Muscle of leg (tissue), 16 donors: Measurements from ENCODE around the gene FOXD4L6. TPM values are rescaled to one million over a fixed set of nuclear protein-coding genes. Genes with fewer than 3 reads are reported as not detected.
"Not testable (repeated sequence)": the region's sequence is repeated elsewhere in the genome, so short reads cannot be mapped to it uniquely, and the experiment has no call there.

Experiments used
- DNase-seq: peaks from one replicate; pipeline ENCODE4 v3.0.0; 2013
- H3K27ac ChIP-seq: one replicate; pipeline ENCODE4 v1.5.1; 2013; ENCODE audit warnings: mild to moderate bottlenecking, low read length, control low read depth
- H3K27me3 ChIP-seq: one replicate; pipeline ENCODE4 v1.6.1; 2013; ENCODE audit warnings: low read length; ENCODE audit not compliant: control insufficient read depth, insufficient read depth
- H3K36me3 ChIP-seq: one replicate; pipeline ENCODE4 v1.6.1; 2013; ENCODE audit warnings: low read length; ENCODE audit not compliant: control insufficient read depth, insufficient read depth
- H3K4me1 ChIP-seq: one replicate; pipeline ENCODE4 v1.6.1; 2013; ENCODE audit warnings: low read length; ENCODE audit not compliant: control insufficient read depth, insufficient read depth
- H3K4me3 ChIP-seq: one replicate; pipeline ENCODE4 v1.5.1; 2013; ENCODE audit warnings: low read length, control low read depth
- H3K9me3 ChIP-seq: replicated peaks from 2 replicates; pipeline ENCODE4 v1.6.1; 2013; ENCODE audit warnings: low read depth, low read length; ENCODE audit not compliant: control insufficient read depth
- WGBS: methylation state at CpG from one replicate; pipeline ENCODE4 v1.1.5; 2013; ENCODE audit warnings: missing lambda C conversion rate; ENCODE audit not compliant: insufficient coverage; 5-methylcytosine and 5-hydroxymethylcytosine counted together
- long read RNA-seq, 11 donors: transcript quantifications; one replicate each; lab custom pipeline, GENCODE V29; 2026
- polyA plus RNA-seq, 8 donors: library from polyadenylated mRNA; unstranded; fragments of 120-200 nt; gene quantifications; one replicate each; pipeline versions ENCODE4 v1.2.1 to v1.2.3, GENCODE V29; 2013; ENCODE audit warnings: inconsistent platforms in 1 of 8, low replicate concordance in 1 of 8; ENCODE audit not compliant: insufficient read length in 8 of 8, insufficient read depth in 1 of 8
- total RNA-seq: library from RNA; stranded (reverse); fragments of 120-200 nt; gene quantifications from one replicate; pipeline ENCODE4 v1.2.4, GENCODE V29; 2013

FOXD4L6 gene
- total RNA-seq: 0.13 TPM
- under 1 TPM in 1 of 8 donors, not detected in 7; 0.54 TPM for polyA plus RNA-seq
- long read RNA-seq, donor 1: 0 reads
- long read RNA-seq, donor 2: 0 reads
- long read RNA-seq, donor 3: 0 reads
- long read RNA-seq, donor 4: 0 reads
- long read RNA-seq, donor 5, partial matches to known transcripts: 0 of 1 reads
- long read RNA-seq, donor 5, other reads (novel, unspliced or antisense): 0 of 1 reads
- long read RNA-seq, donor 6, partial matches to known transcripts: 0 of 1 reads
- long read RNA-seq, donor 6, other reads (novel, unspliced or antisense): 0 of 1 reads
- long read RNA-seq, donor 7: 0 reads
- long read RNA-seq, donor 8: 0 reads
- long read RNA-seq, donor 9, partial matches to known transcripts: 0 of 1 reads
- long read RNA-seq, donor 9, other reads (novel, unspliced or antisense): 0 of 1 reads
- long read RNA-seq, donor 10: 0 reads
- long read RNA-seq, donor 11: 0 reads

DNA sequence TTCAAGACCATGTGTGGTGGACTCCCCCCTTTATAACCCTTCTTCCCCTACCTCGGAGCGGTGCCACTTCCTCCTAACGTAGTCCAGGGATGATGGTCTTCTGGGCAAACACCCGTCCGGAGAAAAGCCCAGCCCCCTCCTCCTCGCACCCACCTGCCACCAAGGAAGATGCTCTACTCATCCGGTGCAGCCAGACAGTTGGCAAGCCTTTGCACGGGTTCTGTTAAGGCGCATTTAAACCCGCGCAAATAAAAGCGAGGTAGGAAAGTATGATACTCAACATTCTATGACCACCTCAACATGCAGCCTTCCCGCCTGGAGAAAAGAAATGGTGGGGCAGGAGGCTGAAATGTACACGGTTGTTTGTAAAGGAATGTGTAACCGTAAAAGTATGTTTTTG, at the start of gene FOXD4L6:
FOXD4L6 (minus strand) TSS at position 101 of the 400 bp plus-strand sequence. CDS start 298 bp downstream, outside the sequence.
- not testable (repeated sequence) for H3K36me3 ChIP-seq, H3K27me3 ChIP-seq, H3K4me3 ChIP-seq, DNase-seq, H3K27ac ChIP-seq, H3K9me3 ChIP-seq, H3K4me1 ChIP-seq
- whole genome bisulfite sequencing: no CpG with 5 or more reads among the region's 15 CpGs

DNA sequence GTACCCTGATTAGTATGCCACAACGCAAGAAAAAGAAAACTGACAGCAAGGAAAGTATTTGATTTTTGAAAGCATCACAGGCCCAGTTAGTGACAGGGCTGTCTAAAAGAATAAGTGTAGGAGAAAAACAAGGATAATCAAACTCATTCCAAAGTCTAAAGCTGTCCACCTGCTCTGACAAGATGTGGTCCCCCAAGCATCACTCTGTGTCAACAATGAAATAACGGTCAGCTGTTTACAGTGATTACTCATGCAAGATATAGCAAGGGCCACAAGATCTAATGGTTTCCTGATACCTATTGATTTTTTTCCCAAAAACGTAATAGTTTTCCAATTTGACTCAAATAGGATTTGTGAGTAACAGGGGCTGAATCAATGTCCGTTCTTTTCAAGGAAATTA, 46.5 kb upstream of the FOXD4L6 start:
- H3K36me3 ChIP-seq, H3K27ac ChIP-seq, H3K9me3 ChIP-seq, H3K4me3 ChIP-seq, H3K4me1 ChIP-seq, H3K27me3 ChIP-seq, DNase-seq: not testable (repeated sequence)
- WGBS: no CpG with 5 or more reads among the region's 4 CpGs

DNA sequence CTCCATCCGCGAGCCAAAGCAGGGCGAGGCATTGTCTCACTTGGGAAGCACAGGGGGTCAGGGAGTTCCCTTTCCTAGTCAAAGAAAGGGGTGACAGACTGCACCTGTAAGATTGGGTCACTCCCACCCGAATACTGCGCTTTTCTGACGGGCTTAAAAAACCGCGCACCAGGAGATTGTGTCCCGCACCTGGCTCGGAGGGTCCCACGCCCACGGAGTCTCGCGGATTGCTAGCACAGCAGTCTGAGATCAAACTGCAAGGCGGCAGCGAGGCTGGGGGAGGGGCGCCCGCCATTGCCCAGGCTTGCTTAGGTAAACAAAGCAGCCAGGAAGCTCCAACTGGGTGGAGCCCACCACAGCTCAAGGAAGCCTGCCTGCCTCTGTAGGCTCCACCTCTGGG, 21.6 kb upstream of the FOXD4L6 start:
- not testable (repeated sequence) for H3K27me3 ChIP-seq, DNase-seq
- WGBS: 100% methylated on average over 3 of the region's 18 CpGs

DNA sequence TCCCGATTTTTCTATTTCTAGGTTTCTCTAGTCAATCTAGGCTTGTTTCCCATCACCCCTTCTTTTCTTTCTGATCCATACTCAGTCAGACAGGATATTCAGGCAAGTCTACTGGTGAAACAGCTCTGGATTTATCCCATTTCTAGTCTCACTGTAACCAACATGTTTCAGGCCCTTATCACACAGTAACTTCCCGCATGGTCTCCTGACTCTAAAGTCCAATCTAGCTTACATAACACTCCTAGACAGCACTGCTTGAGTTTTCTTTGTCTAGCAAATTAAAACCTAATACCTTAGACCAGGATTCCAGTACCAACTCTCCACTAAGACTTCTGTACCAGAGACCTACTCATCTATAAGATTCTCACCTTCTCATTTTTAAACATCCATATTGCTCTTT, 13.4 kb upstream of the FOXD4L6 start:
- H3K9me3 ChIP-seq, H3K4me1 ChIP-seq, H3K27me3 ChIP-seq, DNase-seq, H3K36me3 ChIP-seq, H3K4me3 ChIP-seq, H3K27ac ChIP-seq: not testable (repeated sequence)
- WGBS: no CpG with 5 or more reads among the region's 2 CpGs

More for the DNA sequence above, 21.6 kb upstream of the FOXD4L6 start:
- not testable (repeated sequence) for H3K27ac ChIP-seq, H3K4me1 ChIP-seq, H3K9me3 ChIP-seq, H3K4me3 ChIP-seq, H3K36me3 ChIP-seq

DNA sequence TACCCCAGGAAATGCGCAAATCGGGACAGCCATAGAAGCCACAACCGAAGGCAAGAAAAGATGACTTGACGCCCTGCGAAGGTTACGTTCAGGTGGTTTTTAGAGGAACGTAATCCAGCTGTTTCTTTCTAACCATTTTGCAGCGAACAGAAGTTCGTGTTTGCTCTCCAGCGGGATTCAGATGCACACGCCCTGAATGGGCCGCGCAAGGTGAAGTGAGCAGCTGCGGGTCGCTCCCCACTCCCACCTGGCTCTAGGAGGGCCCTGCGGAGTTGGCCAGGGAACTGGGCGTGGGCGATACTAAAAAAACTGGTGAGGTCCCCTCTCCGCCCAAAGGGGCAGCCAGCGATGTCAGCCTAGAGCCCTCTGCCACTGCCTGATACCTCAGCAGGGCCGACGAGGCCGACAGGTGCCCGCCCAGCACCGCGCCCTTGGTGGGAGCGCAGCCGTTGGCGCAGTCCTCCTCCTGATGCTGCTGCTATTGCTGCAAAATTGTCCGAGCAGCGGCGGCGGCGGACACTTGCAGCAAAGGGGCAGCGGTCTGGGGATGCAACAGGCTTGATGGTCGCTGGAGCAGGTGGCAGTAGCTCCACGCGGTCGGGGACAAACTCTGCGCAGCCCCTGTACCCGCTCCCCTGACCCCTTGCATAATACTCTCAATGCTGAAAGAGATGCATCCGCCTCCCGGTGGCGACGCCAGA, 1.6 kb downstream of the FOXD4L6 start:
- not testable (repeated sequence) for H3K27me3 ChIP-seq, H3K9me3 ChIP-seq, H3K4me1 ChIP-seq, H3K36me3 ChIP-seq, H3K4me3 ChIP-seq, DNase-seq, H3K27ac ChIP-seq
- whole genome bisulfite sequencing: no CpG with 5 or more reads among the region's 45 CpGs

DNA sequence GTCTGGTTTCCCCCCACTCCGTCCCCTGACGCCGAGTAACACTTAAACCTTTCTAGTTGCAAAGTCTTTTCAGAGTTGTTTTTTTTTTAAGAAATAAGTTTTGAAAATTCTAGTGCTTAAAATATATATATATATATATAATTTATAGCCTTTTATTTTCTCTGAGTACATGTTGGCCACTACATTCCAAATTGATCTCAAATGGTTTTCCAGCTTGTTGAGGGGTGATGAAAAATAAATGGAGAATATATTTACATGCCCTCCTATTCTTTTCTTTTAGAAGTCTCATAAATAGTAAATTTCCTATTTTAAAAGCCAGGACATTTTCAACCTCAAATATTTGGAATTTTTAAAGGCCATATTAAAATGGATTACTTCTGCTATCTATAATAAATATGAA, 2.5 kb downstream of the FOXD4L6 start:
- DNase-seq, H3K27ac ChIP-seq, H3K36me3 ChIP-seq, H3K9me3 ChIP-seq, H3K27me3 ChIP-seq, H3K4me1 ChIP-seq, H3K4me3 ChIP-seq: not testable (repeated sequence)
- WGBS: no CpG with 5 or more reads among the region's 3 CpGs

DNA sequence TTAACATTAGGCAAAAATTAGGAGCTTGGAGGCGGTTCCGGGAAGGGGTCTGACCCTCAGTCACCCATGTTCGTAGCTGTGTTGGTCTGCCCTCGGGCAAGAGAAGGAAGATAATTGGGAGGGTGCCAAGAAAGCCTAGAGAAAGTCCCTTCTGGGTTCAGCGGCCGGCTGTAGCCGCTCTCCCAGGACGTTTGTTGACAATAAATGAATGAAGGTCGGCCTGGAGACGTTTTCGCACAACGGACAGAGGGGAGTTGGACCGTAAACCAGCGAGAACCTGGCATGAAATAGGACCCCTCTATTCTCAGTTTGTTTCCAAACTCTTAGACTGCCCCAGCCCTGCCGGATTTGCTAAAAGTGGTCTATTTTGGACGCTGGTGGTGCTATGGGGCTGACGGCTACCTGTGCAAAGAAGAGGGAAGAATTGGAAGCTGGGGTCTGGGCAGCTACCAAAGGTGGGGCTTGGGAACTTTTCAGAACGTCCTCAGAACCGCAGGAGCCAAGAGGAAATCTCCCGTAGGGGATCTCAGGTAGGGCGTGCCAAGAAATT, 3.3 kb downstream of the FOXD4L6 start:
- not testable (repeated sequence) for H3K27ac ChIP-seq
- no CpG with 5 or more reads among the region's 21 CpGs for WGBS

DNA sequence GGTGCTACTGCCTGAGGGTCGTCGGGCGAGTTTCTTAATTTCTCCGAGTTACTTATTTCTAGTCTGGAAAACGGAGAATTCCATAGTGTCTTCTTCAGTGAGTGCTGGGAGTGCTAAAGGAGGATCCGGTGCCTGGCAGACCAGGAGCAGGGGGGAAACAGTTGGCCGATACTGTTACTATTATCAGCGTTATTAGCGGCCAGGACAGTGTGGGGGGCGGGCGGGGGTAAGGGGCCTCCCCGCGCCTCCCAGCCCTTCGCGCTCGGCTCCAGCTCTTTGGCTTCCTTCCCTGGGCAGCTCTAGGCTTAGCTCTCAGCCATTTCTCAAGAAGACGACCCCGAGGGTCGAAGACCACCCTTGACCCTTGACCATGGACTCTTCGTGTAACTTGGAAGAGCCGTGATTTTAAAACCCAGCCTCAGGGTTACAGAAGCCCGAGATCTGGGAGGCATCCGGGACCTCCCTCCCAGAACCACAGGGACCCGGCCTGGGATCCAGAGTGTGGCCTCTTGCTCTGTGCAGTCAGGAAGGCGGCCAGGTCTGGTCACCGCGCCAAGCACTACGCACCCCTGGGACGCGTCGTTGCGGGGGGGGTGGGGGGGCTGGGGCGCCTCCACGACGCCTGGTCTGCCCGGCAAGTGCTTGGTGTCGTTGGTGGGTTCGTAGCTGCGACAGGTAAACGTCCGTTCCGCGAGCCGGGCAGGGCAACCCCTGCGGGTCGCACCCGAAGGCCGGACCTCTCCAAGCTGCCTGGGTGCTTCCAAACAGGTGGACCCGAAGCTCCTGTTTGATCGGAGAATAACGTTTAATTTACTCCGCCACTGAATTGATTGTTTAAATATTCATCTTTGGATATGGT, 4.0 kb downstream of the FOXD4L6 start:
- not testable (repeated sequence) for DNase-seq, H3K27ac ChIP-seq, H3K27me3 ChIP-seq, H3K4me1 ChIP-seq, H3K36me3 ChIP-seq, H3K9me3 ChIP-seq, H3K4me3 ChIP-seq
- WGBS: 17% methylated on average over 21 of the region's 52 CpGs

More for the DNA sequence above, 3.3 kb downstream of the FOXD4L6 start:
- H3K4me3 ChIP-seq, H3K4me1 ChIP-seq, H3K9me3 ChIP-seq, H3K36me3 ChIP-seq, DNase-seq, H3K27me3 ChIP-seq: not testable (repeated sequence)

DNA sequence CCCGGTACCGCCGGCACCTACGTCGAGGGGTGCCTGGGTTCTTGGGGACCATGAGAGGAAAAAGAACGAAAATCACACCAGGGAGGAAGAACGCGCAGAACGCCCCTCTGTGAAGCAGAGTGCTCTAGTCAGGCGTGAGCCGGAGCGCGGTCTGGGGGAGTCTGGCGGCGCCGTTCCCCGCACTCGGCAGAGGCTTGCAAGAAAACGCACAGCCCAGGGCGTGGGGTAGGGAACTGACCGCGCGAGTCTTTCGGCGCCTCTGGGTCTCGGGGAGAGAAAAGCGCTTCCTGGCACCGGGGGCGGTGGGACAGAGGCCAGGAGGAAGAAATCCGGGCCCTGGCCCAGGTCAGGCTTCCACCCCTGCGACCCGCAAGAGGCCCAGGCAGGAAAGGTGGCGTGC, 4.7 kb downstream of the FOXD4L6 start:
- H3K4me1 ChIP-seq, H3K36me3 ChIP-seq, H3K27ac ChIP-seq, DNase-seq, H3K4me3 ChIP-seq, H3K9me3 ChIP-seq, H3K27me3 ChIP-seq: not testable (repeated sequence)
- 0% methylated on average over 9 of the region's 33 CpGs for WGBS
